Activated CD4-positive, alpha-beta T cell treated with anti-CD3 and anti-CD28 coated beads, Interleukin-2, amount 50 U/mL, for 1 hour (primary cell): ENCODE measurements around the gene TANGO6.

Source experiments
- DNase-seq: peaks from one replicate; pipeline ENCODE4 v3.0.0-alpha.2; 2020

TANGO6 gene

DNA sequence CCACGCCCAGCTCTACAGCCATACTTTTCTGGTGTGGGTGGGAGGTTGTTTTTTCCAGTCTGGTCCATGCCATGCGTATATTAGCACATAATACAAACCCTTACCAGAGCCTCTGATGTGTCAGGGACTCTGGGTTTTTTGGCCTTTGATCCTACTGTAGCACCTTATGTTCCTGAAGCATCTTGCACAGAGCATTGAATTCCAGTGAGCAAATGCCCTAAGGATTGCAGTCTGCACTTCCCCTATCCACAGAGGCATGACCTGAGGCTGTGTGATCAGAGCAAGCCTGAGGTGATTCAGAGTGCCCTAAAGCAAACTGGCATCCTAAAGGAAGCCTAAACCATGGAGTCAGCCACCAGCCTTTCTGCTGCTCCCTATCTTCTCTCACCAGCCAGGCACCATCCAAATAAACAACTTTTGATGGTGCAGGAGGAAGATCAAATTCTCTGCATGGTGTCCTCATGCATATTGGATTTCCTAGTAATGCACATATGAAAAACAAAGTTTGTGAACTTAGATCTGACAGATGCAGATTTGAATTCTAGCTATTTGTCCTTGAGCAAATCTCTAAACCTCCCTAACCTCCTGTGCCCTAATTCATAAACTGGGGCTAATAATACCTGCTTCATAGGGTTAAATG, 220.9 kb downstream of the TANGO6 start:
- DNase-seq, result no peak

DNA sequence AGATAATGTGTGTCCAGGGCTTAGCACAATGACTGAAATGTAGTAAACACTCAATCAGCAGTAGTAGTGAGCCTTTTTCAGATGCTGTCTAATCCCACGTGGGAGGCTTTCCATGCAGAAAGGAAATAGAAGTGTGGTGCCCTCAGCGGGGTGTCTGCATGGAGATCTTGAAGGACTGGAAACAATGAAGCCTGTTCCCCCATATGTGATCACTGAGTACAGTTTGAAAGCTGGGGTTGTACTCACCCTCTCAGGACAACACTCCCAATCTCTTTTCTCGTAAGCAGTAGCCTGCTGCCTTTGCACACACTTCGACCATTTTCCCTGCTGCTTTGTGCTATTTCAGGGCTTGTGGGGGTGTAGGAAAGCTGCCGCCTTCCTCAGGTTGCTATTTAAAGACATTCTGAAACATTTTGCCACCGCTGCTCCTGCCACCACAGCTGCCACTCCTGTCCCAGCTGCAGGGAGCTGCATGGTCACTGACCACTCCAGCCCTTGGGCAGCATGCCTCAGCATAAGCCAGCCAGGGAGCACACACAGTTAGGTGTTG, 221.5 kb downstream of the TANGO6 start:
- no peak for DNase-seq

DNA sequence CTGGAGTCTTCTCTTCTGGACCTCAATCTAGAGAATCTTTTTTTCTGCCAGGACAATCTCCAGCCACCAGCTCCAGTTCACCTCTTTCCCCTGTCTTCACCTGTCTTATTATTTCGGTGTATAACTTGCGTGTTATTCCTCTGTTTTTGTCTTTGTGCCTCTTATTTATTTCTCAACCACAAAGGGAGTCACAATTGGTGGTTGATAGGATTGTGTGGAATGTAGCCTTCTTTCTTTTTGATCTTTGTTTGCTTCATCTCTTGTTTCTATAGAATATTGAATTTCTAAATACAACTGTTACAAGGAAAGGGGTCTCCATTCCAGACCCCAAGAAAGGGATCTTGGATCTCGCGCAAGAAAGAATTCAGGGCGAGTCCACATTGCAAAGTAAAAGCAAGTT, 226.2 kb downstream of the TANGO6 start:
- DNase-seq, result no peak

DNA sequence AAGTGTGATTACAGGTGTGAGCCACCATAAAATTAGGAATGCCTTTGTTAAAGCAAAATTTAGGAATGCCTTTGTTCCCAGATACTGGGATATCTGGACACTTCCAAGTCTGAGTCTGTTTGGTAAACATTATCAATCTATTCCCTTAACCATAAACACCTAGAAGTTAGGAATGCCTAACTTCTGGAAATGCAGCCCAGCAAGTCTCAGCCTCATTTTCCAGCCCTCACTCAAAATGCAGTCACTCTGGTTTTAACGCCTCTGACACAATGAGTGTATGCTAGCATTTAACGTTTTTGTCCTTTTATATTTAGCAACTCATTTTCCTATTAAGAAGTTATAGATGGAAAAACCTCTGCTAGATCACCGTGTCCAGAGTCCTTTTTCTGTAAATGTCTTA, 227.7 kb downstream of the TANGO6 start:
- DNase-seq, result no peak

DNA sequence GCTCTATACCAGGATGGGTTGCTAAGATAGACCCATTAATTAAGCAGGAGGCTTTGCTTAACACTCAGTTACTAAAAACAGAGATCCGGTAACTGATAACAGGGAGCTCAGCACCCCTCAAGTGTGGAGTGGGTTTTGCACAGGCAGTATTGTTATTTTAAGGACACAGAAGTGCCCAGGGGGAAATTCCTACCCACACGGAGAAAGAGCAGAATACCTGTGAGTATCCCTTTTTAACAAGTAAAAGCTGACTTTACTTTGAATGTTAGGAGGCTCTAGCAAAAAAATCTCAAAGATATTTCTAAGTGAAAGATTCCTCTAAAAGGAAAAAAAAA, 229.3 kb downstream of the TANGO6 start:
- DNase-seq, result no peak

DNA sequence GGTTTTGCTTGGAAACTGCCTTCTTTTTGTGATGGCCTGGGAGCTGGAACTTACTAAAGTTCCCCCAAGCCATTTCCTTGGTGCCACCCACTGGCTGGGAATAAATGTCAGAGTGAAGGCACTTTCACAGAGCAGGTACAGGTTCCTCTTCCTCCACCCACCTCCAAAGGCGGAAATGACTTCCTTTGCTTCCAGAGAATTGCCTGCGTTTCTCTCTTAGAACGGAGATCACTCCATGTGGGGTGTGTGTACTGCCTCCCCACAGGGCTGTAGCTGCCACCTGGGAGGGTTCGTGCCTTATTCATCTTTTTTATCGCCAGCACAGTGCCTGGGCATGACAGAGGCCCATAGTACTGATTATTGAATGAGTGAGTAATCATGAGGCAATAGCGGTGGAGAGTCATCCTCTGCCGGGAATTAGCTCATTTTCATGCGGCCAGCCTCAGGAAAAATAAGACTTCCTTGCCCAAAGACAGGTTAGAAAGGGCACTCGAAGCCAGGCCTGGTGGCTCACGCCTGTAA, 229.9 kb downstream of the TANGO6 start:
- DNase-seq, result no peak

DNA sequence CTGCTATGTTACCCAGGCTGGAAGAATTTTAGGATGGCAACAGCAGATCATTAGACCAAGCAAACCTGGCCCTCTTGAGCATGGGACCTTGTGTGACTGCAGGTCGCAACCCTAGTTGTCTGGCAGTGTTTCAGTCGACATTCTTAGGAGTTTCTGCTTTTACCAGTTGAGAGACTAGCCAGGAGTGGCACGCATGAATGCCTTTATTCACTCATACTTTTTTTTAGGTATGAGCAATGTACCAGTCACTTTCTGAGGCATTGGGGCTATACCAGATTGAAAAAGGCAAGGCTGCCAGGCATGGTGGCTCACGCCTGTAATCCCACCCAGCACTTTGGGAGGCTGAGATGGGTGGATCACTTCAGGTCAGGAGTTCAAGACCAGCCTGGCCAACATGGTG, 233.9 kb downstream of the TANGO6 start:
- no peak for DNase-seq

DNA sequence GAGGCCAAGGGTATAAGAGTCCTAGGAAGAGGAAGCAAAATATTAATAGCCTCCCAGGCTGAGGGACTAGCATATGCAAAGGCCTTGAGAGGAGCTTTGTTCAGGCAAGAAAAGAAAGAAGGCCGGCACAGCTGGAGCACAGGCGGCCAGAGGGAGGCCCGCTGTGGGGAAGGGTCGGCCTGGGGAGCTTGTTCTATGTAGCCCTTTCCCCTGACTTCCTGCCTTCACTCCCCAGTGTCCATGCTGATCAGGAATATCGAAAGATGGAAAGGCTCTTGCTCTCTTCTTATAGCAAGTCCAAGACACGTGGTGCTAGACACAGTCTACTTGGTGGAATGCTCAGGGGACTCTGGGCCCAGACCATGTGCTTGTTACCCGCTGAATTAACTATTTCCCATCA, 234.7 kb downstream of the TANGO6 start:
- DNase-seq, result no peak

DNA sequence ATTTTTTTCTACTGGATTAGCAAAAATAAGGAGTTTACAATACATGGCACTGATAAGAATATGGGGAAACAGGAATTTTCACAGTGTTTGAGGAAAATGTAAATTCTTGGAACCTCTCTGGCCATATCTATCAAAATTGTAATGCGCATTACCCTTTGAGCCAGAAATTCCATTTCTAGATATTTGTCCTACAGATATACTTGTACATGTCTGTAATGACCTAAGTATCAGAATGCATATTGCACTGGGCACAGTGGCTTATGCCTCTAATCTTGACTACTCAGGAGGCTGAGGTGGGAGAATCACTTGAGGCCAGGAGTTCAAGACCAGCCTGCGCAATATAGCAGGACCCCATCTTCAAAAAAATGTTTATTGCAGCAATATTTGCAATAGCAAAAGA, 236.4 kb downstream of the TANGO6 start:
- no peak for DNase-seq

DNA sequence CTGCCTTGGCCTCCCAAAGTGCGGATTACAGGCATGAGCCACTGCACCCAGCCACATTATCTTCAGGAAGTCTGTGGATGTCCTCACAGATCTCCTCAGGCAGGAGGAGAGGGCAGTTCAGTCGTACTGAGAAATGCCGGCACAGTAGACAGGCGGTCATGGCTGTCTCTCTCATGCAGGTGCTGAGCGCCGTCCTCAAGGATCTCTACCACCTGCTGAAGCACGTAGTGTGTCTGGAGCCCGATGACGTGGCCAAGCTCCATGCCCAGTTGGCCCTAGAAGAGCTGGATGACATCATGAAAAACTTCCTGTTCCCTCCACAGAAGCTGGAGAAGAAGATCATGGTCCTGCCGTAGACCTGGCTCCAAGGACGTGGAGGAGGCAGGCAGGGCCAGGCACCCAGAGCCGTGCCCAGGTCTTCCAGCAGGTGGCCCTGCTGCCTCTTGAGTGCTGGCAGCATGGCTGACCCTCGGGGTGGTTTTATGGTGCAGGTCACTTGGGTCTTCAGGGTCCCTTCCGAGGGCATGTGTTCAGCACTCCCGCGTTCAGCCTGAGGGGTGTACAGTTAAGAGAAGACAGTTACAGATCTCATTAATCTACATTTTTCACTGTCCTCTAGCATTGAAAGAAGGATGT, 240.1 kb downstream of the TANGO6 start:
- DNase-seq, result no peak

DNA sequence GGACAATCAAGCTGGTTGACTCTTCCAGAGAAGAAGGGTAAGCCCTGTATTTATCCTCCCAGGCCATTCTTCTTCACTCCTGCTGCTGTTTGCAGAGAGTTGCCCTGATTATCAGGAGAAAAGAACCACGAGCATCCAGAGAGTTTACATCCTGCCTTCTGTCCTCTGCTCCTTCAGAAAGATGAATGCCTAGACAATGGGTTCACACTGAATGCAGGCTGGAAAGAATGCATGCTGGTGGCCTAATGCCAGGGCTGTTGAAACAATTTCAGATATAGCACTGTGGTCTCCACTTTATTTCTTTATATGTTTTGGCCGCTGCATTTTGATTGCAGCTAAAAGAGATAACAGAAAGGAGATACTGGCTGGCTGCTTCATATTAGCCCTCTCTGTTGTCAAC, 241.0 kb downstream of the TANGO6 start:
- no peak for DNase-seq

DNA sequence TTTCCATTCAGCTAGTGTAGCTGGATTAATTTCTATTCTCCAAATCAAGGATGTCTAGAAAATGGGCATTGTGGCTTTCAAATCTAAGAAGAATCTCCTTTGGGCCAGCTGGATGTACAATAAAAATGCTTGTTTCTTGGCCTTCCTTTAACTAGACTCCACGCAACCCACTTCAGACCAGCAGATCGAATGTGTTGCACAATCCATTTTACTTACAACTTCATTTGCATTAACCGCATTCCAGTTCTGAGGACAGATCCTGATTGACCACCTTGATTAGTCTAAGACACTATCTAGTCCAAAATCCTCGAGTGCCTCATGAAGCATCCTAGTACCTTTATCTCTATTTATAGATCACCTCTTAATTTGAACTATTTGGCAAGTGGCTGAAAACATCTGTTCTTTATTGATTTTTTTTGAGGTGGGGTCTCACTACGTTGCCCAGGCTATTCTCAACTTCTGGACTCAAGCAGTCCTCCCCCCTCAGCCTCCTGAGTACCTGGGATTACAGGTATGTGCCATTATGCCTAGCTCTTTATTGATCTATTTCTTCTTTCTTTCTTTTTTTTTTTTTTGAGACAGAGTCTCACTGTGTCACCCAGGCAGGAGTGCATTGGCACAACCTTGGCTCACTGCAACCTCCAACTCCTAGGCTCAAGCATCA, 241.8 kb downstream of the TANGO6 start:
- DNase-seq, result no peak

DNA sequence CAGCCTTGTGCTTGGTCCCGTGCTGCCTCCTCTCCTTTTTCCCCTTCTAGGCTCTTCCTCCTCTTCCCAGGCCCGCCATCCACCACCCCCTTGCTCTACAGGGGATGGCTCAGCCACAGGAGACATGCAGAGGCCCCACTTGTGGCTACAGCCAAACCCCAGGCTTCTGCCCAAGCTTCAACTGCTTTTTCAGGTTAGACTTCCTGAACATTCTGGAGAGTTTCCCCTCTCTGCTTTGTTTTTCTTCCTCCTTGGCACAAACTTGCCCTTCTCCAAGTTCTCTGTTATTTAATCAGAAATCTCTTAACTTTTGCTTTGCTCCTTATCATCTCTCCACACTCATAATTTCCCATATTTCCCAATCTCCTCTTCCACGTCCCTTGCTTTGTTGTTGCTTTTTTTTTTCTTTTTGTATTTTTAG, 243.8 kb downstream of the TANGO6 start:
- DNase-seq, result no peak

DNA sequence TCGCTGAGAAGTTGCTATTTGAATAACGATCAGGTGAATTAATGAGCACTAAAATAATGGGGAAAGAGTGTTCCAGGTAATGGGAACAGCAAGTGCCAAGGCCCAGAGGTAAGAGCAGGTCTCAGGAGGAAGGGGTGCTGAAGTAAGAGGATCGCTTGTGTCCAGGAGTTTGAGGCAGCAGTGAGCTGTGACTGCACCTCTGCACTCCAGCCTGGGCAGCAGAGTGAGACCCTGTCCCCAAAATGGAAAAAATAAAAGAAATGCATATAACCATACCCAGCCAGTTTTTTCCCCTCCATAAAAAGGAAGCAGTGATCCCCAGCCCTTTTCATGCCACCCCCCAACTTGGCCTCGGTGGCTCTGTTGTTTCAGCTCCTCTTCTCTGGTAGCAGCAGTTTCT, 245.4 kb downstream of the TANGO6 start:
- no peak for DNase-seq

DNA sequence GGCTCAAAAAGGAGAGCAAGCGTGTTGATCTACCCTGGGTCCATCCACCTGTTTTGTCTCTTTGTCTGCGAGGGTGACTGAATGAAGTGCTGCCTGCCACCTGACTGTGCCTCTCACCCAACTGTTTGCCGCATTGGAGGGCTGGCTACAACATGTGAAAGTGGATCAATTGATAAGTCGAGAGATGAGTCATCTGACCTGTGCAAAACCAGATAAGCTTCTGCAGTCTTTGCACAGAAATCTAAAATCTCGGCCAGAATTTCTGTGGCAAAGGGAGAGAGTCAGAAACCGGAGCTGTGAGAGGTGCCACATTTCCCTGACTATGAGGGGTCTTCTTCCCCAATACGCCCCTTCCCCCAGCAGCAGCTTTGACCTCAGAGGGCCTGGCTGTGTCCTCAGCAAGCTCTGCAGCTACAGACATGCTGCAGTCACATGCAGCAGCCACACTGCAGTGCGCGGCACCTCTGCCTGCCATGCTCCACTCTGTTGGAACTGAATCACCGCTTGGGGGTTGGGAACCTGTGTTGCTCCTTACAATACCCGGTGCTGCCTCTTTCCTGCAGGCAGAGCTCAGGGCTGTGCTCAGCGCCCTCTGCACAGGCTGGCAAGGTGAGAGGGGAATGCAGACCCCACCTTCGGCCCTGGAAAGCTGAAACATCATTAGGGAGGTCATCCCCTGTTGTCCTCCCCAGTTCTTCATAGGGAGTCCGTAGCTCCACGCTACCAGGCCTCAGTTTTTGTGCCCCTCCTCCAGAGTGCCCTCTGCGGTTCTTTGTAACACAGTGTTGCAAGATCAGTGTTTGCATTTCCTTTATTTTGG, 246.0 kb downstream of the TANGO6 start:
- DNase-seq, result no peak

DNA sequence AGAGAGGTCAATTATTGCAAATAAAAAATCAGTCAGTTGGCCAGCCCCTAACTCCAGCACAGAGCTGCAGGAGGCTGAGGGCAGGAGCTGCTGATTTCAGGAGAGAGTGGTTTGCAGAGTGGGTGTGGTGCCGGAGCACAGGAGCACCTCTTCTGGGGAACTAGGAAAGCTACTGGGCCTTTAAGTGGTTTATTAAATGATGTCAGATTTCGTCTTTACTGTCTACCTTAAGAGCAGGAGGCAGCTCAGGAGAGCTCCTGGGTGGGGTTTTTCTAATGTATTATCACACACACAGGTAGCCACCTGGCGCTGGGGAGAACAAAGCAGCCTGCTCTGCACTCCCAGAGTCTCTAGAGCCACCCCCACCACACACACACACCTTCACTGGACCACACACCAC, 250.6 kb downstream of the TANGO6 start:
- no peak for DNase-seq

DNA sequence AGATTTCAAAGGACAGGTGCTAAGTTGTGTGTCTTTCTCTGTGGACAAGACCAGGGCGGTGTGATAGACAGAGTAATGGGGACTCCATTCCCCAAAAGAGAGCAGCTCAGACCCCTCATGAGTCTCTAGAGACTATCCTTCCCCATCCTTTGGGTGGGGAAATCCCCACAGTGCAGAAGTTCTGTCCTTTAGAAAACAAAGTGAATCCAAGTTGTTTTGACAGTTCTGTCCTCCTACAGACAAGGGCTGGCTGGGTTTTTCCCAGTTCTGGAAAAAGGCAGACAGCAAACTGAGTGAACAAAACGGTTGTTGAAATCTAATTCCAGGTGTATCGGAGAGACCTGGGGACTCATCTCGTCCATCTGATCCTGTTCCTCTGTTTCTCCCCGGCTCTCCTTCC, 251.2 kb downstream of the TANGO6 start:
- DNase-seq, result no peak

DNA sequence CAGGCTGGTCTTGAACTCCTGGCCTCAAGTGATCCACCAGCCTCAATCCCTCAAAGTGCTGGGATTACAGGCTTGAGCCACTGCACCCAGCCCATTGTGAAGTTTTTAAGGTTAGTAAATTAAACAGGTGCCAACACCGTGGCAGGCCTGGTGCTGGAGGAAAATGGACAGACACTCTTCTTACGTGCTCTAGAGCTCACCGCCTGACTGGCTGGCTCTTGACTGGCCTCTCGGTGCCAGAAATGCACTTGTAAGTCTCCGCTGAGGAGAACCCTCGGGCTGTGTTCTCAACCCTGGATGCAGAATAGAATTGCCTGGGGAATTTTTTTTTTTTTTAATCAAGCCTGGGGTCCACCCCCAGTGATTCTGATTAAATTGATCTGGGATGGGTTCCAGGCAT, 251.9 kb downstream of the TANGO6 start:
- DNase-seq, result no peak

DNA sequence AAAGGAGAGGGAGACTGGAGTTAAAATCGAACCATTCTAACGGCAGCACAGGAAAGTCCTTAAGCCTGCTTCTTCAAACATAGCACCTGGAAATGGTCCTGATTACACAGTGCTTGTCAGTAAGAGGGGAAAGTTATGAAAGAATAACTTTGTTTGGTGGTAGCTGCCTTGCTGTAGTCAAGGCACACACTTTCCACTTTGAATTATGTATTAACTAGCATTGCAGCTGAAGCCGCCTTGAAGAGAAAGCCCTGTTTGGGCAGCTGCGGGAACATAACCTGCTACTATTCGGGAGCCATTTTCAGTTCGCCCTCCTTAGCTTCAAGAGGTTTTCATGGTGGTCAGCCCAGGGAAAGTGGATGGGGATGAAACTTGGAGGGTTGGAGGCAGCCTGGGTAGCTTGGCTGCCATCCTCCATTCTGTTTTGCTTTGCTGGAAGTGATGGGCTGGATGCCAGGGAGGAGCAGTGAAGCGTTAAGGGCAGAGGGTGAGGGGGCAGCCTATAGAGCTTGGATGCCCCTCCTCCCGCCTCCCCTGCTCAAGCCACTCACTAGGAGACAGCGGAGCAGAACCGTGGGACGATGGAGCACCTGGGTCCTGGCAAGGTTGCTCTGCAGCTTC, 256.9 kb downstream of the TANGO6 start:
- no peak for DNase-seq

DNA sequence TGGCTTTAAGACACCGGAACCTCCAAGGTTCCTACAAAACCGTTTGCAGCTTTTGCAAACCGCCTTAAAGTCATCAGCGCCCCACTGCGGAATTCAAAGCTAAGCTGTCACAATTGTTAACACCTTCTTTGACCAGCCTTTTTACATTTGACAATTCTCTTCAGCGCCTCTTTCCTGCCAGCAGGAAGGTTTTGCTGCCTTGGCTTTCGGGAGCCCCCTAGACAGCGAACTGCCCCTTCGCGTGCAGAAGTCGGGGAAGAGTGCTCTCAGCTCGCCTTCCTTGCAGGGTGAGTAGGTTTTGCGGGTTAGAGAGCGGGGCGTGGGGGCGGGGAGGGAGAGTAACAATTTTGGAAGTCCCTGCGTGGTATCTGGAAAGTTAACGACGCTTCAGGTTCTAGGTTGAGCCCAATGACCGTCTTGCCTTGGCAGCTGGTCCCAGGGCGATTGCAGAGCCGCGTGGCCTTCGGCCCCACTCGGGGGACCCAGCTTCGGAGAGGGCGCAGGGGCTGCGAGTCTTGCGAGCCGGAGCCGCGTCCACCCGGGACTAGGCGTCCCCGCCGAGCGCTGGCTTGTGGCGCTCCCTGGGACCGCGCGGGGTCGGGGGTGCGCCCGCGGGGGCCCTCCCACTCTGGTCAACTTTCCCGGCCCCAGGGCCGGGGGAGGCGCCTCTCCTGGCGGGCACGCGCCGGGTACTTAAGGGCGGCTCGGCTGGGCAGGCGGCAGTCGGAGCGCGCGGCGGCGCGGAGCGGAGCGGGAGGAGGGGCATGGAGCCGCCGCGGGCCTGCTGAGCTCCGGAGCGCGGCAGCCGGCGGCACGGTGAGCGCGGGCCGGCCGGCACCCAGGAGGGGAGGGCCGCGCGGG, 262.4 kb downstream of the TANGO6 start, which contains the start of gene HAS3:
Gene HAS3 (plus strand): TSS at position 153 of the 861 bp plus-strand sequence. CDS start 3,743 bp downstream, outside the sequence.
- peak; percentile 17 for DNase-seq

DNA sequence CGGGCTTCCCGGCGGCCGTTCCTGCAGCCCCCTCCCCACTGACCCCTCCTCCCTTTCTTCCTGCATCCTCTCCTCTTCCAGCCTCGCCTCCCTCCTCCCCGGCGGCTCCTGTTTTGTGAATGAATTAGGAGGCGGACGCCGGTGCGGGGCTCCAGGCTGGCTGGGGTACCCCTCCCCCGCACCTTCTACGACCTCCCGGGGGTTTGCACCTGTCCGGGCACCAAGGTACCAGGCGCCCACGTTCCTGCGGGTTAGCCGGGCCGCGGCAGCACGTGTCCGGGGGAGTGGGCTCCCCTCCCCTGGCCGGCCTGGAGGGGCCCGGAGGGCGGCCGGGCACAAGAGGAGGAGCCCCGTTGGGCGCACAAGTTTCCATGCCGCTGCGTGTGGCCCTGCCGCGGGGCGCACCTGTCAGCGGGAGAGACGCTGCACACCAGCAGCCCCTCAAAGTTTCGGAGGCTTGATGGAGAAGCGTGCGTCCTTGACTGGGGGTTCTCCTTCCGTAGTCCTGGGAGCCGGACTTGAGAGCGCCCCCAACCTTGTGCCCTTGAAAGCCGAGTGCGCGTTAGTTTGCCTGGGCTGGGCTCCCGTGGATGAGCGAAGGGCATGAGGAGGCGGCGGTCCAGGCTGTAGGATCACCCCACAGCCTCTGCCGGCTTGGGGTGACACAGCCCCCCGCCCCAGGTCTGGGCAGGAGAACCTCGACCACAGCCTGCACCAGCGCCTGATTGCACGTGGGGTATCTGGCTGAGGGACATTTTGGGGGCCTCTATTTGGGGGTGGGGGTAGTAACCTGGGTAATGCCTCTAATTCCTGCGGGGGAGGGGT, 263.4 kb downstream of the TANGO6 start:
- DNase-seq, result no peak
